ENCODE results near the gene GLP2R. TPM values are rescaled to one million over a fixed set of nuclear protein-coding genes. Genes with fewer than 3 reads are reported as not detected.
"Not testable (repeated sequence)": the region's sequence is repeated elsewhere in the genome, so short reads cannot be mapped to it uniquely, and the experiment has no call there.

GLP2R gene
- total and polyA plus RNA-seq, 9 donors, result 0.18 to 3.4 (median 0.57) TPM

DNA sequence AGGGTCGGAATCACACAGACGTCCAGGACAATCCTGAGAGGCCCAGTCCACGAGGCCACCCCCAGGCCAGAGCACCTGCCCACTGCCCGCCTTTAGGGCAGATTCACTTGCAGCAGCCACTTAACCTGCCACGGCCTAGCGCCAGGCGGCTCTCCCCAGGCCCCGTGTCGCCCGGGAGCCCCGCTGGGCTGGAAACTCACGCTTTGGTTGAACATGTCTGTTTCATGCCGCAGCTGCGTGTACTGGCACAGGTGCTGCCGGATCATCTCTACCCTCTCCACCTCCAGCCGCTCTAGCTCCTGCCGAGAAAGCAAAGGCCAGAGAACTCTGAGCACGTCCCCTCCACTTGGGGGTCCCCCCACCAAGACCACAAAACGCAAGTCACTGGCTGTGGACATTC is 92.1 kb downstream of the GLP2R start:
- intact Hi-C loops (cut with DNase I), result loop anchor here in 1 of 4 donors (10.0 kb wide), 1 partner anchor 697 kb away; no protein-coding TSS in a partner anchor
- Histone ChIP-seq H3K4me1 (ENCODE audit: insufficient read depth) (no peaks in the 10 kb centered on the region), H3K9me3 (no peaks in the 10 kb centered on the region), H3K36me3 (no peaks in the 10 kb centered on the region), H3K27me3 (no peaks in the 10 kb centered on the region), H3K4me3 (no peak overlapping the region), H3K27ac (no peak overlapping the region)
- DNase-seq, result no peak
- 83 to 94% (median 91%) methylated on average over 19 of the region's 19 CpGs for WGBS, 3 donors
- TF ChIP-seq, protein P1, sequence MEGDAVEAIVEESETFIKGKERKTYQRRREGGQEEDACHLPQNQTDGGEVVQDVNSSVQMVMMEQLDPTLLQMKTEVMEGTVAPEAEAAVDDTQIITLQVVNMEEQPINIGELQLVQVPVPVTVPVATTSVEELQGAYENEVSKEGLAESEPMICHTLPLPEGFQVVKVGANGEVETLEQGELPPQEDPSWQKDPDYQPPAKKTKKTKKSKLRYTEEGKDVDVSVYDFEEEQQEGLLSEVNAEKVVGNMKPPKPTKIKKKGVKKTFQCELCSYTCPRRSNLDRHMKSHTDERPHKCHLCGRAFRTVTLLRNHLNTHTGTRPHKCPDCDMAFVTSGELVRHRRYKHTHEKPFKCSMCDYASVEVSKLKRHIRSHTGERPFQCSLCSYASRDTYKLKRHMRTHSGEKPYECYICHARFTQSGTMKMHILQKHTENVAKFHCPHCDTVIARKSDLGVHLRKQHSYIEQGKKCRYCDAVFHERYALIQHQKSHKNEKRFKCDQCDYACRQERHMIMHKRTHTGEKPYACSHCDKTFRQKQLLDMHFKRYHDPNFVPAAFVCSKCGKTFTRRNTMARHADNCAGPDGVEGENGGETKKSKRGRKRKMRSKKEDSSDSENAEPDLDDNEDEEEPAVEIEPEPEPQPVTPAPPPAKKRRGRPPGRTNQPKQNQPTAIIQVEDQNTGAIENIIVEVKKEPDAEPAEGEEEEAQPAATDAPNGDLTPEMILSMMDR (IDR thresholded peaks at IDR 0.05), result no peak
- TF ChIP-seq POLR2A (IDR thresholded peaks at IDR 0.05) (no peak), EP300 (IDR thresholded peaks at IDR 0.05) (no peak)

DNA sequence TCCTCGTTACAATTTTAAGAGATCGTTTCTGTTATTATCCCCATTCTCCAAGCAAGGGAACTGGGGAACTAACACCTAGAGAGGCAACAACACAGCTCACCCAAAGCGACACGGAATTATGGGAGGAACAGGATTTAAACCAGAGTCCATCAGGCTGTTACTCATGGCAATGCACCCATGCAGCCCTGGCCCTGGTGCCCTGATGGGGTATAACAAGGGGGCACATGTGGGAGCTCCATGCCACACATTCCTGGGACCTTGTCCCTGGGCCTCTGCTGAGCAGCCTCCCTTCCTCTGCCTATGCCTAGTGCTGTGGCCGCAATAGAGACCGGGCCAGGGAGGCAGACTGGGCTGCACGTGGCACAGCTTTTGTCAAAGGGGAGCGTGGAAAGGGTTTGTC is 92.6 kb downstream of the GLP2R start:
- Histone ChIP-seq H3K27me3 (no peaks in the 10 kb centered on the region), H3K4me1 (ENCODE audit: insufficient read depth) (no peaks in the 10 kb centered on the region), H3K36me3 (no peaks in the 10 kb centered on the region), H3K4me3 (no peak overlapping the region), H3K27ac (no peak overlapping the region), H3K9me3 (no peaks in the 10 kb centered on the region)
- intact Hi-C loops (cut with DNase I), result loop anchor here in 1 of 4 donors (10.0 kb wide), 1 partner anchor 696 kb away; no protein-coding TSS in a partner anchor
- 89 to 96% (median 95%) methylated on average over 8 of the region's 8 CpGs for WGBS, 3 donors
- DNase-seq, result no peak
- TF ChIP-seq, protein P1 (IDR thresholded peaks at IDR 0.05), result no peak
- TF ChIP-seq POLR2A (IDR thresholded peaks at IDR 0.05) (no peak), EP300 (IDR thresholded peaks at IDR 0.05) (no peak)

DNA sequence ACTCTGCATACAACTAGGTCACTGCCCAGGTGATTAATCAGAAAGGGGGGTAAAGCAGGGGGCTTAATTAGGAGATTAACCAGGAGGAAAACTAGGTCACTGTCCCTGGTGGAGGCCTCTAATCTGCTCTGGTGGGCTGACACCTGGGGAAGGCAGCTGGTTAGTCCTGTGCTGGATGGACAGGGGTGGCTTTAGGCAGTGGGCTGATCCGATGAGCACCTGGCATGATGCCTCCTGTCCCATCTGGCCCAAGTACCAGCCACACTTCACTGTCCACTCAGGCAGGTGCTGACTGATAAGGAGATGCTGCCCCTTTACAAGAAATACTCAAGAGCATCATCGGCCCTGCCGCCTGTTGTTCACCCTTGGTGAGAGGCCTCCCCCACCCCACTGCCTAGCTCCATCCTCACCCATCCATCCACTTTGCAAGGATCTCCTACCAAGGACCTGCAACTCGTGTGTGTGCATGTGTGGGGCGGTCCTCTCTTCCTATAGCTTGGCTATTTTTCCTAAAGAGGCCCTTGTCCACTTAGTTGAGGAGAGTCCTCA is 93.2 kb downstream of the GLP2R start:
- TF ChIP-seq POLR2A (IDR thresholded peaks at IDR 0.05) (no peak), EP300 (IDR thresholded peaks at IDR 0.05) (no peak)
- TF ChIP-seq, protein P1 (IDR thresholded peaks at IDR 0.05), result no peak
- no peak for DNase-seq
- WGBS, 3 donors, result 89 to 95% (median 90%) methylated on average over 5 of the region's 5 CpGs
- Histone ChIP-seq H3K4me3 (no peak overlapping the region), H3K36me3 (no peaks in the 10 kb centered on the region), H3K9me3 (no peaks in the 10 kb centered on the region), H3K27ac (no peak overlapping the region), H3K27me3 (no peaks in the 10 kb centered on the region), H3K4me1 (ENCODE audit: insufficient read depth) (no peaks in the 10 kb centered on the region)
- intact Hi-C loops (cut with DNase I), result loop anchor here in 1 of 4 donors (10.0 kb wide), 1 partner anchor 696 kb away; no protein-coding TSS in a partner anchor

DNA sequence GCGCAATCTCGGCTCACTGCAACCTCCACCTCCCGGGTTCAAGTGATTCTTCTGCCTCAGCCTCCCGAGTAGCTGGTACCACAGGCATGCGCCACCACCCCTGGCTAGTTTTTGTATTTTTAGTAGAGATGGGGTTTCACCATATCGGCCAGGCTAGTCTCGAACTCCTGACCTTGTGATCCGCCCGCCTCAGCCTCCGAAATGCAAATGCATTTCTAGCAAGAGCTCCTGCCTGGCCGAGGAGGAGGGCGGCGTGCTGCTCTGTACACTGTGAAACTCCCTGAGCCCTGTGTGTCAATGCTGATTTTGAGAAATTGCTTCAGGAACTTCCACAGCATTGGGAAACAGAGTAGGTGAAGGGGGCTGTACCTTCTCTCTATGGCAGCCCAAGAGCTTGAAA is 95.5 kb downstream of the GLP2R start:
- H3K27me3 ChIP-seq; H3K27ac ChIP-seq; intact Hi-C loops (cut with DNase I); H3K4me3 ChIP-seq; H3K9me3 ChIP-seq; H3K4me1 ChIP-seq (ENCODE audit: insufficient read depth); H3K36me3 ChIP-seq; DNase-seq: not testable (repeated sequence)
- WGBS, 3 donors, result 92 to 93% (median 93%) methylated on average over 13 of the region's 13 CpGs

DNA sequence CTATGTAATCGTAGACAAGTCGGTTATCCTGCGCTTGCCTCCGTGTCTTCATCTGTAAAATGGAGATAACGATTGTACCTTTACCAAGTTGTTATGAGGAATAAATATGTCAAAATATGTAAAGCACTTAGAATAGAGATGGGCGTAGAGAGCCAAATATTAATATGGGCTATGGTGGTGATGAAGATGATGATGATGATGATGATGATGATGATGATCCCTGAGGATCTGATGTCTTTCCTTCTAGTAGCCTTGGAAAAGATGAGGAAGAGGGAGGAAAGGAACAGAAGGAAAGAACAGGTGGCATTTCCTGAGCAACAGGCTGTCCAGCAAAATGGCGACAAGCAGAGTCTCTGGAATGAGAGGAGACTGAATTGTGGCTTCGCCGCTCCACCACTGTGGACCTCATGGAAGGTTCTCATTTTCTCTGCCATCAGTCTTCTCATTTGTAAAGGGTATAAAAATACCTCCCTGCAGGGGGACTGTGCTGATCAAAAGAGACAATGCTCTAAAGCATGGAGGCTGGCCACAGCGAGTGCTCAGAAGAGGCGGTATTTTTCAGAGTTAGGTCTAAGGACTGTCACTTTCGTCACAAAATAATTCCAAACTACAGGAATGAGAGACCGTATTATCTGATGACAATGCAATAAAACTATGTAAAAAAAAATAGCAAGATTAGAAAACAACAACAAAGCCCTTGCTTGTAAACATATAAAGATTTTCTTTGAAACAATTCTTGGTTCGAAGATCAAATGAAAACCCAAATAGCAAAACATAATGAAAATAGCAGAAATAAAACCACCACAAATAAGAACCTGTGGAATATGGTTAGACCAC is 96.5 kb downstream of the GLP2R start:
- TF ChIP-seq EP300 (IDR thresholded peaks at IDR 0.05) (no peak), POLR2A (IDR thresholded peaks at IDR 0.05) (no peak)
- TF ChIP-seq, protein P1 (IDR thresholded peaks at IDR 0.05), result no peak
- no peaks in the 10 kb centered on the region for H3K36me3 ChIP-seq
- H3K9me3 ChIP-seq, result no peaks in the 10 kb centered on the region
- intact Hi-C loops (cut with DNase I), result no loop called here
- WGBS, 3 donors, result 93 to 94% (median 94%) methylated on average over 14 of the region's 14 CpGs
- H3K27ac ChIP-seq, result no peak overlapping the region
- no peak overlapping the region for H3K4me3 ChIP-seq
- H3K4me1 ChIP-seq (ENCODE audit: insufficient read depth), result peaks cover 2% of the 10 kb centered on the region
- no peak for DNase-seq
- H3K27me3 ChIP-seq, result no peaks in the 10 kb centered on the region
